H7 (cell line): ENCODE results near the gene OVAAL. TPM values are rescaled to one million over a fixed set of nuclear protein-coding genes. Genes with fewer than 3 reads are reported as not detected.

Experiments used
- DNase-seq: peaks from one replicate; pipeline ENCODE4 v3.0.0; 2012
- H3K27me3 ChIP-seq: 2 replicates; pipeline ENCODE4 v1.6.0; 2011; ENCODE audit warnings: mild to moderate bottlenecking, low read length; ENCODE audit not compliant: control insufficient read depth, insufficient read depth
- H3K36me3 ChIP-seq: replicated peaks from 2 replicates; pipeline ENCODE4 v1.5.1; 2011; ENCODE audit warnings: low read length; ENCODE audit not compliant: control insufficient read depth, insufficient read depth
- H3K4me3 ChIP-seq: 2 replicates; pipeline ENCODE4 v1.5.1; 2011; ENCODE audit warnings: low read depth, mild to moderate bottlenecking, control low read depth, low read length, moderate library complexity; ENCODE audit not compliant: insufficient read depth
- total RNA-seq: library from RNA; depleted of rRNA; stranded (reverse); fragments of >200 nt; shearing (Covaris generic); gene quantifications from 2 replicates; pipeline ENCODE4 v1.2.3, GENCODE V29; 2014

The OVAAL gene
- total RNA-seq, 1 experiment from 2014 or later, result not detected

GRCh38 chr1:180598333-180598974 lies 39.7 kb downstream of the OVAAL start:
- Histone ChIP-seq H3K4me3 (no peak overlapping the region), H3K36me3 (no peaks in the 10 kb centered on the region), H3K27me3 (no peaks in the 10 kb centered on the region)
- no peak for DNase-seq

GRCh38 chr1:180600343-180600742 lies 41.6 kb downstream of the OVAAL start:
- Histone ChIP-seq H3K4me3 (no peak overlapping the region), H3K36me3 (no peaks in the 10 kb centered on the region), H3K27me3 (no peaks in the 10 kb centered on the region)
- no peak for DNase-seq

- Histone ChIP-seq H3K36me3 (no peaks in the 10 kb centered on the region), H3K27me3 (no peaks in the 10 kb centered on the region), H3K4me3 (no peak overlapping the region)
- no peak for DNase-seq
These were observed 42.7 kb downstream of the OVAAL start for GRCh38 chr1:180601512-180601911.

GRCh38 chr1:180603223-180603849 lies 44.6 kb downstream of the OVAAL start:
- no peak for DNase-seq
- Histone ChIP-seq H3K27me3 (no peaks in the 10 kb centered on the region), H3K36me3 (no peaks in the 10 kb centered on the region), H3K4me3 (no peak overlapping the region)

- Histone ChIP-seq H3K36me3 (no peaks in the 10 kb centered on the region), H3K4me3 (no peak overlapping the region)
- DNase-seq, result no peak
These were observed 45.1 kb downstream of the OVAAL start for GRCh38 chr1:180603850-180604226.

GRCh38 chr1:180606155-180606554 lies 47.4 kb downstream of the OVAAL start:
- no peaks in the 10 kb centered on the region for H3K27me3 ChIP-seq
- H3K36me3 ChIP-seq, result no peaks in the 10 kb centered on the region
- no peak overlapping the region for H3K4me3 ChIP-seq
- no peak for DNase-seq

More at GRCh38 chr1:180603850-180604226, 45.1 kb downstream of the OVAAL start:
- no peaks in the 10 kb centered on the region for H3K27me3 ChIP-seq

- DNase-seq, result no peak
- Histone ChIP-seq H3K36me3 (no peaks in the 10 kb centered on the region), H3K27me3 (no peaks in the 10 kb centered on the region), H3K4me3 (no peak overlapping the region)
These were observed 51.1 kb downstream of the OVAAL start for GRCh38 chr1:180609643-180610555.

- H3K27me3 ChIP-seq, result no peaks in the 10 kb centered on the region
- no peak overlapping the region for H3K4me3 ChIP-seq
- no peaks in the 10 kb centered on the region for H3K36me3 ChIP-seq
- DNase-seq, result no peak
These were observed 51.8 kb downstream of the OVAAL start for GRCh38 chr1:180610556-180611015.

GRCh38 chr1:180611016-180611930 lies 52.5 kb downstream of the OVAAL start:
- DNase-seq, result no peak
- Histone ChIP-seq H3K36me3 (no peaks in the 10 kb centered on the region), H3K27me3 (no peaks in the 10 kb centered on the region), H3K4me3 (no peak overlapping the region)

GRCh38 chr1:180612632-180613031 lies 53.9 kb downstream of the OVAAL start:
- DNase-seq, result no peak
- no peaks in the 10 kb centered on the region for H3K36me3 ChIP-seq
- H3K27me3 ChIP-seq, result no peaks in the 10 kb centered on the region
- H3K4me3 ChIP-seq, result no peak overlapping the region

GRCh38 chr1:180614730-180615129 lies 56.0 kb downstream of the OVAAL start:
- H3K4me3 ChIP-seq, result no peak overlapping the region
- no peak for DNase-seq
- no peaks in the 10 kb centered on the region for H3K36me3 ChIP-seq
- no peaks in the 10 kb centered on the region for H3K27me3 ChIP-seq

GRCh38 chr1:180615493-180616290 lies 56.9 kb downstream of the OVAAL start:
- no peak for DNase-seq
- no peaks in the 10 kb centered on the region for H3K36me3 ChIP-seq
- H3K4me3 ChIP-seq, result no peak overlapping the region
- no peaks in the 10 kb centered on the region for H3K27me3 ChIP-seq
